HepG2 (cell line): ENCODE data around the gene ARHGDIA. TPM values are rescaled to one million over a fixed set of nuclear protein-coding genes. Genes with fewer than 3 reads are reported as not detected.

Source experiments
- ELF3 ChIP-seq: IDR thresholded peaks from 2 replicates; pipeline ENCODE4 v1.6.1; 2016; ENCODE audit warnings: missing genetic modification reagents, missing compliant biosample characterization
- FOXJ3 ChIP-seq: sonication (generic); formaldehyde crosslinking; IDR thresholded peaks from 2 replicates; pipeline ENCODE4 v1.4.0; 2020; ENCODE audit warnings: missing genetic modification reagents, mild to moderate bottlenecking, borderline replicate concordance
- GPN1 ChIP-seq: sonication (generic); formaldehyde crosslinking; IDR thresholded peaks from 2 replicates; pipeline ENCODE4 v1.5.1; 2020; ENCODE audit warnings: missing genetic modification reagents, borderline replicate concordance
- KDM1A ChIP-seq: IDR thresholded peaks from 2 replicates; pipeline ENCODE4 v1.6.1; 2016; ENCODE audit warnings: missing compliant biosample characterization
- NFE2L2 ChIP-seq: fragments of 150-350 bp; IDR thresholded peaks from 2 replicates; pipeline ENCODE4 v1.6.1; 2014; ENCODE audit warnings: low read length
- NR0B2 ChIP-seq: sonication (generic); formaldehyde crosslinking; IDR thresholded peaks from 2 replicates; pipeline ENCODE4 v1.4.0; 2020; ENCODE audit warnings: mild to moderate bottlenecking, missing genetic modification reagents
- RFXAP ChIP-seq: sonication (generic); formaldehyde crosslinking; IDR thresholded peaks from 2 replicates; pipeline ENCODE4 v1.4.0; 2020; ENCODE audit warnings: missing genetic modification reagents, borderline replicate concordance
- SP4 ChIP-seq: sonication (generic); formaldehyde crosslinking; IDR thresholded peaks from 2 replicates; pipeline ENCODE4 v1.8.1; 2023; ENCODE audit warnings: mild to moderate bottlenecking, missing genetic modification reagents
- SSRP1 ChIP-seq: IDR thresholded peaks from 2 replicates; pipeline ENCODE4 v1.6.1; 2016; ENCODE audit warnings: control low read depth
- U2AF2 ChIP-seq: fragments of 200-400 bp; formaldehyde crosslinking; IDR thresholded peaks from 2 replicates; pipeline ENCODE4 v1.6.1; 2017; ENCODE audit warnings: low read depth, mild to moderate bottlenecking, low read length
- ZBTB3 ChIP-seq: sonication (generic); formaldehyde crosslinking; IDR thresholded peaks from 2 replicates; pipeline ENCODE4 v1.4.0; 2020; ENCODE audit warnings: low read depth, mild to moderate bottlenecking, moderate library complexity, missing genetic modification reagents, borderline replicate concordance
- ZBTB38 ChIP-seq: sonication (generic); formaldehyde crosslinking; IDR thresholded peaks from 2 replicates; pipeline ENCODE4 v1.5.1; 2020; ENCODE audit warnings: mild to moderate bottlenecking, missing genetic modification reagents
- ZEB1 ChIP-seq: IDR thresholded peaks from 2 replicates; pipeline ENCODE4 v1.6.1; 2012; ENCODE audit warnings: mild to moderate bottlenecking, low read depth, inconsistent platforms; ENCODE audit not compliant: insufficient replicate concordance
- ZNF160 ChIP-seq: sonication (generic); formaldehyde crosslinking; IDR thresholded peaks from 2 replicates; pipeline ENCODE4 v1.8.0; 2022; ENCODE audit warnings: mild to moderate bottlenecking, inconsistent platforms, missing genetic modification reagents
- ZNF251 ChIP-seq: sonication (generic); formaldehyde crosslinking; IDR thresholded peaks from 2 replicates; pipeline ENCODE4 v1.9.0; 2021; ENCODE audit warnings: mild to moderate bottlenecking, missing genetic modification reagents
- ZNF296 ChIP-seq: sonication (generic); formaldehyde crosslinking; conservative IDR thresholded peaks from 2 replicates; pipeline ENCODE4 v1.5.0; 2020; ENCODE audit warnings: mild to moderate bottlenecking, missing genetic modification reagents
- ZNF382 ChIP-seq: sonication (generic); formaldehyde crosslinking; IDR thresholded peaks from 2 replicates; pipeline ENCODE4 v1.5.0; 2020; ENCODE audit warnings: missing genetic modification reagents, mild to moderate bottlenecking, borderline replicate concordance
- ZNF530 ChIP-seq: sonication (generic); formaldehyde crosslinking; IDR thresholded peaks from 2 replicates; pipeline ENCODE4 v1.5.0; 2020; ENCODE audit warnings: low read depth, mild to moderate bottlenecking, missing genetic modification reagents
- ZNF556 ChIP-seq: sonication (generic); formaldehyde crosslinking; IDR thresholded peaks from 2 replicates; pipeline ENCODE4 v1.4.0; 2020; ENCODE audit warnings: mild to moderate bottlenecking, missing genetic modification reagents, borderline replicate concordance
- polyA plus RNA-seq, 8 experiments: library from polyadenylated mRNA; depleted of rRNA in 3 of 8; stranded (reverse) in 7 of 8; unstranded in 1 of 8; fragments of >200 nt; fragmentation: Illumina TruSeq in 4 of 8; extraction: Trizol in 4 of 8; gene quantifications; 2 replicates each; pipeline versions ENCODE4 v1.2.1 to v1.2.3, GENCODE V29; 2011 to 2016; ENCODE audit warnings: low read depth in 4 of 8, missing spikeins in 1 of 8, mixed read lengths in 1 of 8; ENCODE audit not compliant: insufficient read depth in 1 of 8
- total RNA-seq, 5 experiments: library from RNA; depleted of rRNA; stranded (reverse); fragments of >200 nt; fragmentation: Illumina TruSeq; extraction: Trizol; gene quantifications; 2 replicates each; pipeline ENCODE4 v1.2.3, GENCODE V29; 2016; ENCODE audit warnings: low read depth in 1 of 5
- TF ChIP-seq, protein P1 (sequence below): sonication (generic); formaldehyde crosslinking; IDR thresholded peaks from 2 replicates; pipeline ENCODE4 v1.8.1; 2023; ENCODE audit warnings: missing genetic modification reagents, mild to moderate bottlenecking, borderline replicate concordance
- TF ChIP-seq, protein P2 (sequence below): sonication (generic); formaldehyde crosslinking; conservative IDR thresholded peaks from 2 replicates; pipeline ENCODE4 v1.8.0; 2022; ENCODE audit warnings: low read depth, missing genetic modification reagents
- TF ChIP-seq, protein P3 (sequence below): sonication (generic); formaldehyde crosslinking; IDR thresholded peaks from 2 replicates; pipeline ENCODE4 v1.4.0; 2020; ENCODE audit warnings: missing genetic modification reagents, mild to moderate bottlenecking, borderline replicate concordance
- TF ChIP-seq, protein P4 (sequence below): sonication (generic); formaldehyde crosslinking; IDR thresholded peaks from 2 replicates; pipeline ENCODE4 v1.8.0; 2022; ENCODE audit warnings: missing genetic modification reagents, mild to moderate bottlenecking, borderline replicate concordance

Gene ARHGDIA
- total and polyA plus RNA-seq, 2 of the 13 experiments (the other 11 are each of a cell fraction or from before 2014, with no cell fraction given): 40.0 to 64.0 TPM

- 0 out of 2 replicates have a peak, but pooled peaks have one; percentile 10 for TF ChIP-seq NR0B2 (CRISPR knock-in tag)
- no peak for TF ChIP-seq ZNF382 (CRISPR knock-in tag)
- TF ChIP-seq U2AF2: no peak
- no peak for TF ChIP-seq KDM1A
- TF ChIP-seq, protein P1, sequence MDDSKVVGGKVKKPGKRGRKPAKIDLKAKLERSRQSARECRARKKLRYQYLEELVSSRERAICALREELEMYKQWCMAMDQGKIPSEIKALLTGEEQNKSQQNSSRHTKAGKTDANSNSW (CRISPR knock-in tag): no peak
- TF ChIP-seq ELF3 (CRISPR knock-in tag): 0 out of 2 replicates have a peak, but pooled peaks have one; percentile 17
- TF ChIP-seq SP4 (CRISPR knock-in tag): no peak
- TF ChIP-seq SSRP1: no peak
- no peak for TF ChIP-seq ZBTB38 (CRISPR knock-in tag)
- TF ChIP-seq, protein P2, sequence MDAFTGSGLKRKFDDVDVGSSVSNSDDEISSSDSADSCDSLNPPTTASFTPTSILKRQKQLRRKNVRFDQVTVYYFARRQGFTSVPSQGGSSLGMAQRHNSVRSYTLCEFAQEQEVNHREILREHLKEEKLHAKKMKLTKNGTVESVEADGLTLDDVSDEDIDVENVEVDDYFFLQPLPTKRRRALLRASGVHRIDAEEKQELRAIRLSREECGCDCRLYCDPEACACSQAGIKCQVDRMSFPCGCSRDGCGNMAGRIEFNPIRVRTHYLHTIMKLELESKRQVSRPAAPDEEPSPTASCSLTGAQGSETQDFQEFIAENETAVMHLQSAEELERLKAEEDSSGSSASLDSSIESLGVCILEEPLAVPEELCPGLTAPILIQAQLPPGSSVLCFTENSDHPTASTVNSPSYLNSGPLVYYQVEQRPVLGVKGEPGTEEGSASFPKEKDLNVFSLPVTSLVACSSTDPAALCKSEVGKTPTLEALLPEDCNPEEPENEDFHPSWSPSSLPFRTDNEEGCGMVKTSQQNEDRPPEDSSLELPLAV: no peak
- no peak for TF ChIP-seq FOXJ3 (CRISPR knock-in tag)
- TF ChIP-seq, protein P3, sequence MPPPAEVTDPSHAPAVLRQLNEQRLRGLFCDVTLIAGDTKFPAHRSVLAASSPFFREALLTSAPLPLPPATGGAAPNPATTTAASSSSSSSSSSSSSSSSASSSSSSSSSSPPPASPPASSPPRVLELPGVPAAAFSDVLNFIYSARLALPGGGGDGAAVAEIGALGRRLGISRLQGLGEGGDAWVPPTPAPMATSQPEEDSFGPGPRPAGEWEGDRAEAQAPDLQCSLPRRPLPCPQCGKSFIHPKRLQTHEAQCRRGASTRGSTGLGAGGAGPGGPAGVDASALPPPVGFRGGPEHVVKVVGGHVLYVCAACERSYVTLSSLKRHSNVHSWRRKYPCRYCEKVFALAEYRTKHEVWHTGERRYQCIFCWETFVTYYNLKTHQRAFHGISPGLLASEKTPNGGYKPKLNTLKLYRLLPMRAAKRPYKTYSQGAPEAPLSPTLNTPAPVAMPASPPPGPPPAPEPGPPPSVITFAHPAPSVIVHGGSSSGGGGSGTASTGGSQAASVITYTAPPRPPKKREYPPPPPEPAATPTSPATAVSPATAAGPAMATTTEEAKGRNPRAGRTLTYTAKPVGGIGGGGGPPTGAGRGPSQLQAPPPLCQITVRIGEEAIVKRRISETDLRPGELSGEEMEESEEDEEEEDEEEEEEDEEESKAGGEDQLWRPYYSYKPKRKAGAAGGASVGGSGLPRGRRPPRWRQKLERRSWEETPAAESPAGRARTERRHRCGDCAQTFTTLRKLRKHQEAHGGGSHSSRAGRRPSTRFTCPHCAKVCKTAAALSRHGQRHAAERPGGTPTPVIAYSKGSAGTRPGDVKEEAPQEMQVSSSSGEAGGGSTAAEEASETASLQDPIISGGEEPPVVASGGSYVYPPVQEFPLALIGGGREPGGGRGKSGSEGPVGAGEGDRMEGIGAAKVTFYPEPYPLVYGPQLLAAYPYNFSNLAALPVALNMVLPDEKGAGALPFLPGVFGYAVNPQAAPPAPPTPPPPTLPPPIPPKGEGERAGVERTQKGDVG (CRISPR knock-in tag): no peak
- no peak for TF ChIP-seq RFXAP (CRISPR knock-in tag)
- TF ChIP-seq GPN1 (CRISPR knock-in tag): no peak
- no peak for TF ChIP-seq ZBTB3 (CRISPR knock-in tag)
- TF ChIP-seq ZNF530 (CRISPR knock-in tag): no peak
- TF ChIP-seq ZEB1: no peak
- TF ChIP-seq, protein P4, sequence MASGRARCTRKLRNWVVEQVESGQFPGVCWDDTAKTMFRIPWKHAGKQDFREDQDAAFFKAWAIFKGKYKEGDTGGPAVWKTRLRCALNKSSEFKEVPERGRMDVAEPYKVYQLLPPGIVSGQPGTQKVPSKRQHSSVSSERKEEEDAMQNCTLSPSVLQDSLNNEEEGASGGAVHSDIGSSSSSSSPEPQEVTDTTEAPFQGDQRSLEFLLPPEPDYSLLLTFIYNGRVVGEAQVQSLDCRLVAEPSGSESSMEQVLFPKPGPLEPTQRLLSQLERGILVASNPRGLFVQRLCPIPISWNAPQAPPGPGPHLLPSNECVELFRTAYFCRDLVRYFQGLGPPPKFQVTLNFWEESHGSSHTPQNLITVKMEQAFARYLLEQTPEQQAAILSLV (CRISPR knock-in tag): no peak
- TF ChIP-seq NFE2L2: no peak
- peak; percentile 25; the same call in 1 of the 2 replicates for TF ChIP-seq ZNF160
- no peak for TF ChIP-seq ZNF296 (CRISPR knock-in tag)
- no peak for TF ChIP-seq ZNF251
- TF ChIP-seq ZNF556: no peak
Observed at GRCh38 chr17:81858967-81859905, 11.9 kb downstream of the ARHGDIA start (continued).
